Measurements from ENCODE around the gene TCF20.

The TCF20 gene

DNA sequence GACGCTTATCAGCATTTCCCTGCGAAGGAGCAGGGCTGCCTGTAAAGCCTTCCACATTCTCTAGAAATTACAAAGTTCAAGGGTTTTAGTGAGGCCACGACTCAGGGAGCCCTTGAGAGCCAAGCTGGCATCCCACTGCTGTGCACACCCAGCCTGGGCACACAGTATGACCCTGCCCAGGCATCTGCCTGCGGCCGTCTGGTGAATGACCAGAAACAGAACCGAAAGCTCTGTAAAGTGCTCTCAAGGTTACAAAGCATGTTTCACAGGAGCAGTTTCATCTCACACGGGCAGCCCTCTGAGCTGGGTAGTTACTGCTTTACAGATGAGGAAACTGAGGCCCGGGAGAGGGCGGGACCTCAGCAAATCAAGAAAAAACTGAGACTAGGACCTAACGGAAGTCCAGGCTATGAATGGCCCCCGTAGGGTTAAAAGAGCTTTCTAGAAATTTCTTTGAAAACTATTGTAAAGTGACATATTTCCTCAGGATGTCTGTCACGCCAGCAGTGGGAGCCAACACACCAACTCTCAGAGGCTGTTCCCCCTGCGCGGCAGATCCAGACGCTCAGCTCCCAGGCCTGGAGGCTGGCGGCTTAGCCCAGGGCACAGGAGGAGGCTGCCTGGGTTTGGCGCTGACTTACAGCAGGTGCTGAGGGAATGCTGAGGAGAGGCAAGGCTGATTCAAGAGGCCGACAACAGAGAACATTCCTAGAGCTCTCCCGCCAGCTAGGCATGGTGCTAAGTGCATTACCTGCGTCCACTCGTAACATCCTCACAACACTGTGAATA, 7.7 kb upstream of the TCF20 start:
- Histone ChIP-seq H3K36me3 (ENCODE audit: control insufficient read depth, insufficient read depth, low read length) (no peaks in the 10 kb centered on the region), H3K4me3 (ENCODE audit: low read depth, low read length) (no peak overlapping the region), H2AFZ (no peak overlapping the region), H3K79me2 (no peaks in the 10 kb centered on the region), H3K9me3 (ENCODE audit: control insufficient read depth, low read length) (no peaks in the 10 kb centered on the region), H3K4me2 (ENCODE audit: low read length) (no peak overlapping the region), H3K9ac (no peak overlapping the region), H3K4me1 (no peaks in the 10 kb centered on the region), H3K27me3 (ENCODE audit: control insufficient read depth, insufficient read depth, low read length) (no peaks in the 10 kb centered on the region), H3K27ac (no peak overlapping the region)
- TF ChIP-seq, protein P1, sequence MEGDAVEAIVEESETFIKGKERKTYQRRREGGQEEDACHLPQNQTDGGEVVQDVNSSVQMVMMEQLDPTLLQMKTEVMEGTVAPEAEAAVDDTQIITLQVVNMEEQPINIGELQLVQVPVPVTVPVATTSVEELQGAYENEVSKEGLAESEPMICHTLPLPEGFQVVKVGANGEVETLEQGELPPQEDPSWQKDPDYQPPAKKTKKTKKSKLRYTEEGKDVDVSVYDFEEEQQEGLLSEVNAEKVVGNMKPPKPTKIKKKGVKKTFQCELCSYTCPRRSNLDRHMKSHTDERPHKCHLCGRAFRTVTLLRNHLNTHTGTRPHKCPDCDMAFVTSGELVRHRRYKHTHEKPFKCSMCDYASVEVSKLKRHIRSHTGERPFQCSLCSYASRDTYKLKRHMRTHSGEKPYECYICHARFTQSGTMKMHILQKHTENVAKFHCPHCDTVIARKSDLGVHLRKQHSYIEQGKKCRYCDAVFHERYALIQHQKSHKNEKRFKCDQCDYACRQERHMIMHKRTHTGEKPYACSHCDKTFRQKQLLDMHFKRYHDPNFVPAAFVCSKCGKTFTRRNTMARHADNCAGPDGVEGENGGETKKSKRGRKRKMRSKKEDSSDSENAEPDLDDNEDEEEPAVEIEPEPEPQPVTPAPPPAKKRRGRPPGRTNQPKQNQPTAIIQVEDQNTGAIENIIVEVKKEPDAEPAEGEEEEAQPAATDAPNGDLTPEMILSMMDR (IDR thresholded peaks at IDR 0.05) = no peak

DNA sequence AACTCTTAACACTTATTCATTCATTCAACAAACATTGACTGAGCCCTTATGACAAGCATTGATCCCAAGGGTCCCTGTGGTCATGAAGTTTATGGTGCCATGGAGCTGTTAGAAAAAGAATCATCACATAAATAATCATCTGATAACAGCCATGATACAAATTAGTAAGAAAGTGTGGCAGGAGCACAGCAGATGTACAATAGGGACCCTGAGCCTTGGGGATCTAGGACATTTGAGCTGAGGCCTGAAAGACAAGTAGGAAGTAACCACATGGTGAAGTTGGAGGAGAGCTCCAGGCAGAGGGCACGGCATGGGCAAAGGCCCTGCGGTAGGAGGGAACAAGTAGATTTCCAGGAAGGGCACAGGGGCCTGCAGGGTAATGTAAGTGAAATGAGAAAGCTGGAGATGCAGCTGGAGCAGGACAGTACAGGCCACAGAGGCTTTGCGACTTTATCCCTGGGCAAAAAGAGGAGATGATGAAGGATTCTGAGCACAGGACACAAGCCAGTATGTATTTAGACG, 6.8 kb upstream of the TCF20 start:
- H3K27ac ChIP-seq = no peak overlapping the region
- TF ChIP-seq, protein P1 (IDR thresholded peaks at IDR 0.05) = no peak
- H3K9me3 ChIP-seq (ENCODE audit: control insufficient read depth, low read length) = no peaks in the 10 kb centered on the region
- H3K36me3 ChIP-seq (ENCODE audit: control insufficient read depth, insufficient read depth, low read length) = no peaks in the 10 kb centered on the region
- no peak overlapping the region for H3K4me2 ChIP-seq (ENCODE audit: low read length)
- H2AFZ ChIP-seq = no peak overlapping the region
- no peaks in the 10 kb centered on the region for H3K4me1 ChIP-seq
- H3K27me3 ChIP-seq (ENCODE audit: control insufficient read depth, insufficient read depth, low read length) = no peaks in the 10 kb centered on the region
- no peak overlapping the region for H3K4me3 ChIP-seq (ENCODE audit: low read depth, low read length)
- no peak overlapping the region for H3K9ac ChIP-seq
- H3K79me2 ChIP-seq = no peaks in the 10 kb centered on the region

DNA sequence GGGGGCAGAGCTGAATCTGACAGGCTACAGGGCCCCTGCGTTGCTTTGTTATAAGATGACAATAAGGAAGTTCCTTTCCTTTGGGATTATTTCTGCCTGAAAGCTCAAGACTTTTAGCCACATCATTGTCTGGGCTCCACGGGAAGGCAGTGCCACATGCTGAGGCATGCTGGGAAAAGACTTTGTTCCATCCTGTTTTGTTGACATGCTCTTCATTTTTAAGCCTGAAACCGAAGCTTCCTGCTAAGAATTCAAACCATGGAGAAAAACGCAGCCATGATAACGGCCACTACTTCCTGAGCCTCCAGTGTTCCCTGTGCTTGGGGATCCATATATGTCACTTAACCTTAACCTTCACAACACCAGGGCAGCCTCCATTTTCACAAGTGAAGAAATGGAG, 5.5 kb upstream of the TCF20 start:
- Histone ChIP-seq H3K4me3 (ENCODE audit: low read depth, low read length) (no peak overlapping the region), H3K4me2 (ENCODE audit: low read length) (no peak overlapping the region), H3K9ac (no peak overlapping the region), H3K4me1 (no peaks in the 10 kb centered on the region), H3K79me2 (no peaks in the 10 kb centered on the region), H2AFZ (no peak overlapping the region), H3K36me3 (ENCODE audit: control insufficient read depth, insufficient read depth, low read length) (no peaks in the 10 kb centered on the region), H3K27me3 (ENCODE audit: control insufficient read depth, insufficient read depth, low read length) (no peaks in the 10 kb centered on the region), H3K27ac (no peak overlapping the region), H3K9me3 (ENCODE audit: control insufficient read depth, low read length) (no peaks in the 10 kb centered on the region)
- TF ChIP-seq, protein P1 (IDR thresholded peaks at IDR 0.05) = no peak

DNA sequence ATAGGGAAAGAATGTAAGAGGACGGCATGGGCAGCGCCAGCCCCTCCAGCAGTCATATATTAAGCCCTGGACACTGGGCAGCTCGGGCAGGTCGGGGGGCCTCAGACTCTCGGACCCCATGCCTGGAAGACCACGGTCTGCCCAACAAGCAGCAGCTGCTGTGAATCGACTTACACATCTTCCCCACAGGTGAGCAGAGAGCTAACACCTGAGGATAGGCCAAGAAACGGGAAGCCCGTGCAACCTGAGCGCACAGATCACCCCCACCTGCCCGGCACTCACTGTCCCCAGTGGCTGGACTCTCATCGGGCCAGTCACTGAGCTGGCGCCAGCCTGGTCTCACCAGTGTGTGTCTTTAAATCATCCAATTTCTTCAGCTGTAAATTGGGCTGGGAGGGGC, 4.7 kb upstream of the TCF20 start:
- Histone ChIP-seq H3K79me2 (no peaks in the 10 kb centered on the region), H3K4me1 (no peaks in the 10 kb centered on the region), H3K9me3 (ENCODE audit: control insufficient read depth, low read length) (no peaks in the 10 kb centered on the region), H3K27me3 (ENCODE audit: control insufficient read depth, insufficient read depth, low read length) (no peaks in the 10 kb centered on the region), H3K4me3 (ENCODE audit: low read depth, low read length) (no peak overlapping the region), H3K36me3 (ENCODE audit: control insufficient read depth, insufficient read depth, low read length) (no peaks in the 10 kb centered on the region), H2AFZ (no peak overlapping the region), H3K27ac (no peak overlapping the region), H3K9ac (no peak overlapping the region), H3K4me2 (ENCODE audit: low read length) (no peak overlapping the region)
- TF ChIP-seq, protein P1 (IDR thresholded peaks at IDR 0.05) = no peak

Data from parathyroid adenoma (tissue), 2 donors.